Ovary (tissue), 3 donors: ENCODE results near the gene PLA2G2E.

Experiments used
- POLR2A ChIP-seq: fragments of 450-650 bp; IDR thresholded peaks from one replicate; pipeline ENCODE4 v1.6.1; 2017; ENCODE audit warnings: antibody characterized with exemption, mild to moderate bottlenecking, moderate library complexity
- TF ChIP-seq, protein P1 (sequence below), 3 donors: fragments of 450-650 bp in 2 of 3; fragments of 200-600 bp in 1 of 3; IDR thresholded peaks; one replicate each; pipeline versions ENCODE4 v1.5.1 to v1.8.0; 2016 to 2022; ENCODE audit warnings: antibody characterized with exemption in 3 of 3, mild to moderate bottlenecking in 1 of 3
- donor health status: DM: no; HTN: no; CAD: no.

DNA sequence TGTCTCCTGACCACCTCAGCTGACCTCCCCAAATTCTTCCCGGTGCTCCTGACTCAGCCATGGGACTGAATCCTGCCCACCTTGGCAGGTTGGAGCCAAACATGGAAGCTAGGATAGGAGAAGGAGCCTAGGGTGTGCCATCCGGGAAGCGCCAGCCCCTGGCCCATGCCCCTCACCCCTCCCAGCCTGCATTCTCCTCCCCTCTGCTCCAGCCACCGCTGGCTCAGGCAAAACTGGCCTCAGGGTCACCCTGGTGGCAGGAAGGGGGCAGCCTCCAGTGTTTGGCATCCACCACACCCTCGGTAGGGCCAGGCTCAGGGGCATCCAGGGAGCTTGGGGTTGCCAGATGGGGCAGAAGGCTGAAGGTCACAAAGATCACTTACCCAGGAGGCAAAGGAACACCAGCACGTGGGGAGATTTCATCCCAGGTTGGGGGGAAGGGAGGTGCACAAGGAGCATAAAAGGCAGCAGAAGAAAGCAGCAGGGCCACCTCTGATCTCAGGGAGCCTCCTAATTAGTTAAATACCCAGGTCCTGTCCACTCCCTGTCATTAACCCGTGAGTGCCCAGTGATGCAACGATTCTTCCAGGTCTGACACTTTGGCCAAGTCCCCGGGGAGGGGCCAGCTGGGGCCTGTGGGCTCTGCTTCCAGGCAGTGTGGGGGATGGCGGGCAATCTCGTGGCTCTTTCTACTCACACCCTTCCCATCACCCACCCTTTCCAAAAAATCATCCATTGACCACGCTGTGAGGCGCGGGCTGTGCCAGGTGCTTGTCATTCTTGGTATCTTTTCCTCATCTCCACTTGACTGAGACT lies at the start of gene PLA2G2E:
- TF ChIP-seq, protein P1, sequence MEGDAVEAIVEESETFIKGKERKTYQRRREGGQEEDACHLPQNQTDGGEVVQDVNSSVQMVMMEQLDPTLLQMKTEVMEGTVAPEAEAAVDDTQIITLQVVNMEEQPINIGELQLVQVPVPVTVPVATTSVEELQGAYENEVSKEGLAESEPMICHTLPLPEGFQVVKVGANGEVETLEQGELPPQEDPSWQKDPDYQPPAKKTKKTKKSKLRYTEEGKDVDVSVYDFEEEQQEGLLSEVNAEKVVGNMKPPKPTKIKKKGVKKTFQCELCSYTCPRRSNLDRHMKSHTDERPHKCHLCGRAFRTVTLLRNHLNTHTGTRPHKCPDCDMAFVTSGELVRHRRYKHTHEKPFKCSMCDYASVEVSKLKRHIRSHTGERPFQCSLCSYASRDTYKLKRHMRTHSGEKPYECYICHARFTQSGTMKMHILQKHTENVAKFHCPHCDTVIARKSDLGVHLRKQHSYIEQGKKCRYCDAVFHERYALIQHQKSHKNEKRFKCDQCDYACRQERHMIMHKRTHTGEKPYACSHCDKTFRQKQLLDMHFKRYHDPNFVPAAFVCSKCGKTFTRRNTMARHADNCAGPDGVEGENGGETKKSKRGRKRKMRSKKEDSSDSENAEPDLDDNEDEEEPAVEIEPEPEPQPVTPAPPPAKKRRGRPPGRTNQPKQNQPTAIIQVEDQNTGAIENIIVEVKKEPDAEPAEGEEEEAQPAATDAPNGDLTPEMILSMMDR (IDR thresholded peaks at IDR 0.05): no peak
- no peak for TF ChIP-seq POLR2A
